HG03159 (cell line): ENCODE results near the gene PCK2.
"Not testable (repeated sequence)": the region's sequence is repeated elsewhere in the genome, so short reads cannot be mapped to it uniquely, and the experiment has no call there.

ENCODE experiments used
- ATAC-seq: cut with Tn5 transposase; IDR thresholded peaks from one replicate; pipeline ENCODE4 v1.9.1; 2021; ENCODE audit warnings: mild to moderate bottlenecking, moderate library complexity; ENCODE audit not compliant: unreplicated experiment

The PCK2 gene

DNA sequence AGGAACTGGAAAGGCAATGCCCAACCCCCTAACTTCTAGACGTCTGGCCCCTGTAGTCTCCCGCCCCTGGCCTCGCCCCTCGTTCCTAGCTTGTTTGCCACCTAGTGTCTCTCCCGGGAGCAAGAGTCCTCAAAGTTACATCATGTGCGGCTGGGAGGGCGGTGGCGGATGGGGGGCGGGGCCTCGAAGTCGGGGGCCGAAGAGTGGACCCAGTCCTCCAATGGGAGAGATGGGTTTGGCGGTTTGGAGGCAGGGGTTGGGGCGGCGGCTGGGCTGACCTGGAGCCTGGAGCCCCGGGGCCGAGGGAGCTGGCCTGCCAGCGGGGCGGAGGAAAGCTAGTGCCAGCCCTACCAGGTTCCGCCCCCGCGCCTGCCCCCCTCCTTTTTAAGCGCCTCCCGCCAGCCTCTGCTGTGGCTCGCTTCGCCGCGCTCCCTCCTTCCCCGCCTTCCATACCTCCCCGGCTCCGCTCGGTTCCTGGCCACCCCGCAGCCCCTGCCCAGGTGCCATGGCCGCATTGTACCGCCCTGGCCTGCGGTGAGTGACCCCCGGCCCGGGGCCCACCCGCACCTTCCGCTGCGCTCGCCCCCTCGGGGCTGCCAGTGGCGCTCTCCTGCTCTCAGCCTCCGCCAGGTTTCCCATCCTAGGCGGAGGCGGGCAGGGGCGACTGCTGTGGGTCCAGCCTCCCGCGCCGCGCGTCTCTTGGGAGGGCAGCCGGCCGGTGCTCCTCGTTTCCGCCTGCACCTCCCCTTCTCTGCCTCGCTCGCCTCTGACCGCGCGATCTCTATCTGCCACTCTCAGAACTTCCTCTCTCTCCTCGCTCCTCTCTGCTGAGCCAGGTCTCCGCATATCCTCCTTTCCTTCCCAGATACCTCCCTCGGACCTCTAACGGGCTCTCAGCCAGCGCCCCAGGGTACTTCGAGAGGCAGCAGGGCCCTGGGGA lies at the start of gene PCK2:
TSS of gene PCK2 (plus strand) at position 411 of the 940 bp plus-strand sequence. CDS start at position 506, 95 bp downstream.
- peak; percentile 33 for ATAC-seq

DNA sequence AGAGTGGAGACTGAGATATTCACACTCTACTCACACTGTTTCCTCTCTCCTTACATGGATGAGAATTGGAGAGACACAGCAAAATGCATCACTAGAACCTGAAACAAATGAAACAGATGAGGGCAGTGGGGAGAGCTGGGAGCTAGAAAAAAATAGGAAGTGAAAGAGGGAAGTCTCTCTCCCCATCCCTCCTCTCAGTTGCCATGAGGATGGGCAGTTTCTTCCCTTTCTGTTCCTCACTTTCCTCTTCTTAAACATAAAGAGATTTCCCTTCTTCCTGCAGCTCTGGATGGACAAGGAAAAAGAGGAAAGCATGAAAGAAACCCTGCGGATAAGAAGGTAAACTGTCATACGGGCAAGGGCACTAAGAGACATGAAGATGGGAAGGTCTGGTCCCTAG lies 45.1 kb upstream of the PCK2 start:
- ATAC-seq: not testable (repeated sequence)

DNA sequence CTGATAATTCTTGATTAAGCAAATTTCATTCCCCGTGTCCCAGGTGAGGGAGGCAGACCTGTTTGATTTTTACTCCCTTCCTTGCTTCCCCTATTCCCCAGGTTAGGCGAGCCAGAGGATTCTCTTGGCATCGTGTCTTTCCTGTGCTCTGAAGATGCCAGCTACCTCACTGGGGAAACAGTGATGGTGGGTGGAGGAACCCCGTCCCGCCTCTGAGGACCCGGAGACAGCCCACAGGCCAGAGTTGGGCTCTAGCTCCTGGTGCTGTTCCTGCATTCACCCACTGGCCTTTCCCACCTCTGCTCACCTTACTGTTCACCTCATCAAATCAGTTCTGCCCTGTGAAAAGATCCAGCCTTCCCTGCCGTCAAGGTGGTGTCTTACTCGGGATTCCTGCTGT lies 43.4 kb upstream of the PCK2 start:
- ATAC-seq: not testable (repeated sequence)

DNA sequence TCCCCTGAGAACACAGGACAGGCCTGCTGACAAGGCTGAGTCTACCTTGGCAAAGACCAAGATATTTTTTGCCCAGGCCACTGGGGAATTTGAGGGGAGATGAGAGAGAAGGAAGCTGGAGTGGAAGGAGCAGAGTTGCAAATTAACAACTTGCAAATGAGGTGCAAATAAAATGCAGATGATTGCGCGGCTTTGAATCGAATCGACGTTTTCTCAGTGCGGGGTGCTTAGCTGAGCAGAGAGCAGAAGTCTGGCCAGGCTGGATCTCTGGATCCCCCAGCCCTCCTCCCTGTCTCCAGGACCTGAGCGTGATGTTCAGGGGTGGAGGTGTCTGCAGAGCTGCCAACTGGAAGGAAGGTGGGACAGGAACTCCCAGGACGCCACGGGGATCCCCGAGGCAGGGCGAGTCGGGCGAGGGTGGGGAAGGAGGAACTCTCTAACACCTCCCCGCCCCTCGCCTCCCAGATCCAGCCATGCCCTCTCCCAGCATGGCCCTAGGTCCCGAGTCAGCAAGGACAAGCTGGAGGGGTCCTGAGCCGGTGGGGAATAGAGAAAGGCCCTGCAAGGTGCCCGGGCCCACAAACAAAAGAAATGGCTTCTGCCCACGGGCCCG lies 42.8 kb upstream of the PCK2 start:
- ATAC-seq: no peak

DNA sequence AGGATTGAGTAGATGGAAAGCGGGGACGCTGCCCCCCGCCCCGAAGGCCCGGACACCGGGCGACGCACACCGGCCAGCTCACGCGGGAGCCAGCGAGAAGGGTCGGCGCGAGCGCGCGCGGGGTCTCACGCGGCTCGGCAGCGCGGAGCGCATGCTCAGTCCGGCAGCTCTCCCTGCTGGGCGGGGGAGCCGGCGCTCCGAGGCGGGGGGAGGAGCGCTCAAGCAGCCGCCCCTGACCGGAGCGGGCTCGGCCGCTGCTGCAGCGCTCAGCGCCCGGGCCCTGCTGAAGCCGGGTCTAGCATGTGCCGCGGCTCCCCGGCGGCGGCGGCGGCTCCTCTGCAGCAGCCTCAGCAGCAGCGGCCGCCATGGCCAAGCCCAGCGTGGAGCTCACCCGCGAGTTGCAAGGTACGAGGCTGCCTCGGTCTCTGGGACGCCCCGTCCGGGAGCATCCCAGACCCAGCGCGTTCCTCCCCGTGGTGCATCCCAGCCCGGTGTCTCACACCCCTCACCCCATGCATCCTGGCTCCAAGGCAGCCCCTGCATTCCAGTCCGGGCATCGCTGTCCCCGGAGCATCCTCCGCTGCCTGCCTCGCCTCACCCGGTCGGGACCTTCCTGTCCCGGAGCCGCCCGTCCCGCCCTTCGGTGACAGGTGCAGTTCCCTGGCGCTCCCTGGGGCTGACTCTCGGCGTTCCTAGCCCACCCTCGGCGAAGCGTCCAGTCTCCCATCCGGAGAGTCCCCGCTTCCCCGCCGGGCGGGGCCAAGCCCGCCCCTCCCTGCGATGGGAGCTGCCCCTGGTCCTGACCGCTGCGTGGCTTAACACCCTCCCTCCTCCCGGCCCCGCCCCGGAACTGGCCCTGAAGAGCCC lies 42.1 kb upstream of the PCK2 start, which contains the start of gene CARMIL3:
TSS of gene CARMIL3 (plus strand) at position 221 of the 867 bp plus-strand sequence. CDS start at position 366, 145 bp downstream.
- ATAC-seq: peak; percentile 66

- ATAC-seq: no peak
Measured at GRCh38 chr14:24052656-24053547, 41.2 kb upstream of the PCK2 start.

GRCh38 chr14:24053548-24054323 lies 40.4 kb upstream of the PCK2 start:
- ATAC-seq: no peak

- ATAC-seq: no peak
Measured at GRCh38 chr14:24054324-24054641, 39.8 kb upstream of the PCK2 start.

DNA sequence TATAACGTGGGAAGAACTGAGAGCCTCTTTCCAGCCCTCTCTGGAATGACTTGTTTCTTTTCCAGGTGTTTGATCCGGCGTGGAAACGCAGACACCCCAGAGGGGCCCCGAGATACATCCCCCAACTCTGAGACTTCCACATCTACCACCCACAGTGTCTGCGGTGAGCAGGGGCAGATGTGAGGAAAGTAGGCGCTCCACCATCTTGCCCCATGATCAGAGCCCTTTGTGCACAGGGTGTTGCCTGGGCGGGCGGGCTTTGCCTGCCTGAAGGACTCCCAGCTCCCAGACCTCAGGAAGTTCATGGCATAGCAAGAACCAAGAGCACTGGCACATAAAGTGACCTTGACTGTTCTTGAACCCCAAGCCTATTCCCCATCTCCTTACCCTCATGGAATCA lies 39.5 kb upstream of the PCK2 start:
- ATAC-seq: no peak

DNA sequence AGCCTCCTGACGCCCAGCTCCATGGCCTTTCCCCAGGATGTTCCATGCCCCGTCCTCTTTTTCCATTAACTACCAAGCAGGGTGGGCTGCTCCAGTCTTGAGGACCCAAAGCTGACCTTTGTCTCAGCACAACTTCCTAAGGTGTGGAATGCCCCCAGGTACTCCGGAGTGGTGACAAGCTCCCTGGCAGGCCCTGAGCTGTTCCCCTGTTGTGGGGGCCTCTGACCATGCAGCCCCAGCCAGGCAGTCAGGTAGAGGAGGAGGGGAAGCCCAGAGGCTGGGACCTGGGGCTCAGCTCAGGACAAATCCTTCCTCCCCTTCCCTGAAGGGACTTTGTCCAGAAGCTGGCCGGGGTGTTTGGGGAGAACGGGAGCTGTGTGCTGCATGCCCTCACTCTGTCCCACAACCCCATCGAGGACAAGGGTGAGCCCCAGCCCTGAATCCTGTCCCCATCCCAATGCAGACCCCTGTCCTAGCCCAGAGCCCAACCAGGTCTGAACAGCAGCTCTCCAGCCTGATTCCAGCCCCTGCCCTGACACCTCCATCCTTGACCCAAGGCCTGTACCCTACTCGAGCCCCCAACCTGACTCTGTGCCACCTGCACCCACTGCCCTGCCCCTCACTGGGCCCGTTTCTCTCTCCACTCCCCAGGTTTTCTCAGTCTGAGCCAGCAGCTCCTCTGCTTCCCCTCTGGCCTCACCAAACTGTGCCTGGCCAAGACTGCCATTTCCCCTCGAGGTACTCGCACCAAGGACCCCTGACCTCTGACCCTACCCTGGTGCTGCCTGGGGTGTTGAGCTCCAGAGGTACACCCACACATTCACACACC lies 37.9 kb upstream of the PCK2 start:
- ATAC-seq: no peak

DNA sequence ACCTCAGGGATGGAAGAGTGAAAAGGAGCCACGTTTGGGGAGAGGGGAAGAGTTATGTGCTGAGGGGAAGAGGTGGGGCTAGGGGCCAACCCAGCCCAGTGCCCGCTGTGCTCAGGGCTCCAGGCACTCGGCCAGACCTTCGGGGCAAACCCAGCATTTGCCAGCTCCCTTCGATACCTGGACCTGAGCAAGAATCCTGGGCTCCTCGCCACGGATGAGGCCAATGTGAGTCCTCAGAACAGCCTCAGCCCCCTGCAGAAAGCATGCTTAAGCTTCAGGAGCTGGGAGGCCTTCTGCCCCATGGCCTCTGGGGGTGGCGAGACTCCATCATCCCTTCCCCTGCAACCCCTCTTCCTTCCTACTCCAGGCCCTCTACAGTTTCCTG lies 37.3 kb upstream of the PCK2 start:
- no peak for ATAC-seq

- ATAC-seq: no peak
Measured at GRCh38 chr14:24057271-24057670, 36.8 kb upstream of the PCK2 start.

GRCh38 chr14:24057867-24058259 lies 36.2 kb upstream of the PCK2 start:
- ATAC-seq: no peak

DNA sequence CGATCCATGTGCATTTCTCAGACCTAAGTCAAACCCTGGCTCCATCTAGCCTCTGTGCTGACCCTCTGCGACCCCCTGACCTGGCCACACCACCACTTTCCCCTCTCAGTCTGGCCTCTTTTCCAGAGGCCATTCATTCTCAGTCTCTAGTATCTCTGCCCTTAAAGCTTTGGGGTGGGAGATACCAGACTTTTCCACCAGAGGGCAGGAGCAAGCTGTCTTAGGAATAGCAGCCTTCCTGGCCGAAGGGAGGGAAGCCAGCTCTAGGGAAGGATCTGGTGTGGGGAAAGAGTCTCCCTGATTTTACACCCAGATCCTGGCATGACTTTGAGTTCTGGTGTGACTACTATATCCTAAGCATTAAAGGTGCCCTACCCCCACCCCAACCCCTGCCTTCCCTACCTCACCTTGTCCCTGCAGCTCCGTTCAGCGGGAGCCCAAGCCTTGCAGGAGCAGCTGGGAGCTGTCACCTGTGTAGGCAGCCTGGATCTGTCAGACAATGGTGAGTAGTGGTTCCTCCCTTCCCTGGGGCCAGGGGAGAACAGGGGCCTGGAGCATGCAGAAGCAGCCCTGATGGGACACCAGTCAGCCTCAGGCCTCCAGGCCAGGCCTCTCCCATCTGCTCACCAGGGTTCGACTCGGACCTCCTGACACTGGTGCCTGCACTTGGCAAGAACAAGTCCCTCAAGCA lies 35.7 kb upstream of the PCK2 start:
- ATAC-seq: peak; percentile 50

GRCh38 chr14:24058951-24059475 lies 35.1 kb upstream of the PCK2 start:
- ATAC-seq: no peak

GRCh38 chr14:24059841-24060388 lies 34.2 kb upstream of the PCK2 start:
- no peak for ATAC-seq

GRCh38 chr14:24060443-24060842 lies 33.7 kb upstream of the PCK2 start:
- no peak for ATAC-seq
